ENCODE measurements around the gene ZNF777. TPM values are rescaled to one million over a fixed set of nuclear protein-coding genes. Genes with fewer than 3 reads are reported as not detected.

ZNF777 gene
- total RNA-seq, 2 experiments from 2014 or later = 14.5 to 14.8 TPM

- CTCF ChIA-PET = interaction anchor here (0.9 kb wide), 1 partner anchor 15 kb away, joined by 3 read pairs; no protein-coding TSS in a partner anchor
- Histone ChIP-seq H3K36me3 (ENCODE audit: insufficient read depth, low read length) (peaks cover 2% of the 10 kb centered on the region), H3K9me3 (ENCODE audit: control insufficient read depth in 1 of 2, insufficient read depth in 1 of 2, low read length in 2 of 2) (no peaks in the 10 kb centered on the region), H3K27ac (ENCODE audit: low read depth in 1 of 2, low read length in 2 of 2) (no peak overlapping the region), H3K4me3 (ENCODE audit: low read length) (no peak overlapping the region), H3K4me1 (ENCODE audit: insufficient read depth, low read length) (no peaks in the 10 kb centered on the region), H3K27me3 (ENCODE audit: control insufficient read depth in 1 of 2, insufficient read depth in 2 of 2, low read length in 2 of 2) (peaks cover 0 to 5% of the 10 kb centered on the region in 2 experiments)
- Mint-ChIP-seq H3K27ac (no peak overlapping the region), H3K27me3 (peaks cover 25% of the 10 kb centered on the region), H3K36me3 (ENCODE audit: low read depth) (peaks cover 20% of the 10 kb centered on the region), H3K4me1 (ENCODE audit: low read depth) (no peaks in the 10 kb centered on the region), H3K9me3 (peaks cover 2% of the 10 kb centered on the region), H3K4me3 (no peak overlapping the region)
- TF ChIP-seq, protein P1, sequence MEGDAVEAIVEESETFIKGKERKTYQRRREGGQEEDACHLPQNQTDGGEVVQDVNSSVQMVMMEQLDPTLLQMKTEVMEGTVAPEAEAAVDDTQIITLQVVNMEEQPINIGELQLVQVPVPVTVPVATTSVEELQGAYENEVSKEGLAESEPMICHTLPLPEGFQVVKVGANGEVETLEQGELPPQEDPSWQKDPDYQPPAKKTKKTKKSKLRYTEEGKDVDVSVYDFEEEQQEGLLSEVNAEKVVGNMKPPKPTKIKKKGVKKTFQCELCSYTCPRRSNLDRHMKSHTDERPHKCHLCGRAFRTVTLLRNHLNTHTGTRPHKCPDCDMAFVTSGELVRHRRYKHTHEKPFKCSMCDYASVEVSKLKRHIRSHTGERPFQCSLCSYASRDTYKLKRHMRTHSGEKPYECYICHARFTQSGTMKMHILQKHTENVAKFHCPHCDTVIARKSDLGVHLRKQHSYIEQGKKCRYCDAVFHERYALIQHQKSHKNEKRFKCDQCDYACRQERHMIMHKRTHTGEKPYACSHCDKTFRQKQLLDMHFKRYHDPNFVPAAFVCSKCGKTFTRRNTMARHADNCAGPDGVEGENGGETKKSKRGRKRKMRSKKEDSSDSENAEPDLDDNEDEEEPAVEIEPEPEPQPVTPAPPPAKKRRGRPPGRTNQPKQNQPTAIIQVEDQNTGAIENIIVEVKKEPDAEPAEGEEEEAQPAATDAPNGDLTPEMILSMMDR (IDR thresholded peaks at IDR 0.05) = no peak
- POLR2A ChIA-PET = no interaction called here
- DNase-seq (no peak), ATAC-seq (ENCODE audit: poor library complexity) (no peak)
- intact Hi-C loops (cut with DNase I, micrococcal nuclease) = no loop called here
These were observed 6.5 kb upstream of the ZNF777 start for GRCh38 chr7:149467321-149467859.

GRCh38 chr7:149466364-149466763 lies 5.5 kb upstream of the ZNF777 start:
- no peak overlapping the region for H3K4me3 ChIP-seq (ENCODE audit: low read length)
- TF ChIP-seq, protein P1 (IDR thresholded peaks at IDR 0.05) = no peak
- H3K9me3 ChIP-seq (ENCODE audit: control insufficient read depth in 1 of 2, insufficient read depth in 1 of 2, low read length in 2 of 2) = no peaks in the 10 kb centered on the region
- peaks cover 0 to 5% of the 10 kb centered on the region in 2 experiments for H3K27me3 ChIP-seq (ENCODE audit: control insufficient read depth in 1 of 2, insufficient read depth in 2 of 2, low read length in 2 of 2)
- peaks cover 13% of the 10 kb centered on the region for H3K36me3 Mint-ChIP-seq (ENCODE audit: low read depth)
- ATAC-seq (ENCODE audit: poor library complexity) (no peak), DNase-seq (no peak)
- no peaks in the 10 kb centered on the region for H3K4me1 ChIP-seq (ENCODE audit: insufficient read depth, low read length)
- H3K27me3 Mint-ChIP-seq = peaks cover 25% of the 10 kb centered on the region
- peaks cover 2% of the 10 kb centered on the region for H3K9me3 Mint-ChIP-seq
- ChIA-PET POLR2A (no interaction called here), CTCF (no interaction called here)
- peaks cover 2% of the 10 kb centered on the region for H3K4me1 Mint-ChIP-seq (ENCODE audit: low read depth)
- intact Hi-C loops (cut with DNase I, micrococcal nuclease) = no loop called here
- H3K27ac ChIP-seq (ENCODE audit: low read depth in 1 of 2, low read length in 2 of 2) = no peak overlapping the region
- H3K27ac Mint-ChIP-seq = no peak overlapping the region
- H3K4me3 Mint-ChIP-seq = no peak overlapping the region
- H3K36me3 ChIP-seq (ENCODE audit: insufficient read depth, low read length) = no peaks in the 10 kb centered on the region

- H3K27me3 Mint-ChIP-seq = peaks cover 25% of the 10 kb centered on the region
- ATAC-seq (ENCODE audit: poor library complexity) (no peak), DNase-seq (no peak)
- H3K36me3 Mint-ChIP-seq (ENCODE audit: low read depth) = no peaks in the 10 kb centered on the region
- H3K27ac Mint-ChIP-seq = no peak overlapping the region
- intact Hi-C loops (cut with DNase I, micrococcal nuclease) = loop anchor here in 1 of 2 experiments (5.0 kb wide), 1 partner anchor 41 kb away; no protein-coding TSS in a partner anchor
- Histone ChIP-seq H3K36me3 (ENCODE audit: insufficient read depth, low read length) (no peaks in the 10 kb centered on the region), H3K27me3 (ENCODE audit: control insufficient read depth in 1 of 2, insufficient read depth in 2 of 2, low read length in 2 of 2) (peaks cover 0 to 5% of the 10 kb centered on the region in 2 experiments), H3K27ac (ENCODE audit: low read depth in 1 of 2, low read length in 2 of 2) (no peak overlapping the region), H3K4me3 (ENCODE audit: low read length) (no peak overlapping the region), H3K4me1 (ENCODE audit: insufficient read depth, low read length) (peaks cover 15% of the 10 kb centered on the region), H3K9me3 (ENCODE audit: control insufficient read depth in 1 of 2, insufficient read depth in 1 of 2, low read length in 2 of 2) (no peaks in the 10 kb centered on the region)
- peaks cover 12% of the 10 kb centered on the region for H3K4me1 Mint-ChIP-seq (ENCODE audit: low read depth)
- TF ChIP-seq, protein P1 (IDR thresholded peaks at IDR 0.05) = no peak
- no peak overlapping the region for H3K4me3 Mint-ChIP-seq
- H3K9me3 Mint-ChIP-seq = no peaks in the 10 kb centered on the region
- ChIA-PET POLR2A (no interaction called here), CTCF (no interaction called here)
These were observed 2.8 kb upstream of the ZNF777 start for GRCh38 chr7:149463500-149464161.

Measured in CD4-positive, alpha-beta T cell (primary cell).